PC-3 (cell line): Measurements from ENCODE around the gene DOC2A. TPM values are rescaled to one million over a fixed set of nuclear protein-coding genes. Genes with fewer than 3 reads are reported as not detected.

Experiments
- ATAC-seq: fragments of 200-7000 bp; cut with Tn5 transposase; 2 replicates; pipeline ENCODE4 v1.9.1; 2020; ENCODE audit warnings: mild to moderate bottlenecking, moderate library complexity
- BruUV-seq: library from RNA; stranded (reverse); fragments of 400-500 nt; replicated peaks from 2 replicates; lab custom pipeline; 2021; lab: Mats Ljungman, UMichigan
- CTCF ChIA-PET: fragments of 300-600 bp; sonication (Branson Sonifier 250); formaldehyde crosslinking; loops from one replicate; lab custom pipeline; 2022; ENCODE audit warnings: antibody characterized with exemption; lab: Charles Lee
- POLR2A ChIA-PET: fragments of 300-600 bp; sonication (Branson Sonifier 250); formaldehyde crosslinking; loops from one replicate; lab custom pipeline; 2022; ENCODE audit warnings: antibody characterized with exemption; ENCODE audit not compliant: unreplicated experiment; lab: Charles Lee
- DNase-seq: peaks from one replicate; pipeline ENCODE4 v3.0.0-alpha.2; 2015
- H2AFZ ChIP-seq: fragments of 300-600 bp; sonication (generic); 2 replicates; pipeline ENCODE4 v1.6.0; 2016; ENCODE audit warnings: antibody characterized with exemption, low read length
- H3F3A ChIP-seq: fragments of 300-600 bp; sonication (generic); one replicate; pipeline ENCODE4 v1.6.0; 2017; ENCODE audit warnings: antibody characterized with exemption, low read length, control low read depth, mild to moderate bottlenecking; ENCODE audit not compliant: unreplicated experiment
- H3K27ac ChIP-seq: fragments of 300-600 bp; sonication (generic); 2 replicates; pipeline ENCODE4 v1.5.1; 2016; ENCODE audit warnings: mild to moderate bottlenecking, low read length
- H3K27me3 ChIP-seq: fragments of 300-600 bp; sonication (generic); 2 replicates; pipeline ENCODE4 v1.6.1; 2016; ENCODE audit warnings: low read length, mixed read lengths
- H3K36me3 ChIP-seq: fragments of 300-600 bp; sonication (generic); 2 replicates; pipeline ENCODE4 v1.6.1; 2016; ENCODE audit warnings: low read depth, mixed run types, low read length, mixed read lengths
- H3K4me1 ChIP-seq: fragments of 300-600 bp; sonication (generic); 2 replicates; pipeline ENCODE4 v1.5.1; 2016; ENCODE audit warnings: low read length; ENCODE audit not compliant: insufficient read depth
- H3K4me2 ChIP-seq: fragments of 300-600 bp; sonication (generic); 2 replicates; pipeline ENCODE4 v1.6.0; 2016; ENCODE audit warnings: low read length
- H3K4me3 ChIP-seq: fragments of 300-600 bp; sonication (generic); 2 replicates; pipeline ENCODE4 v1.5.1; 2016; ENCODE audit warnings: mild to moderate bottlenecking, low read length, mixed read lengths
- H3K79me2 ChIP-seq: fragments of 300-600 bp; sonication (generic); 2 replicates; pipeline ENCODE4 v1.6.1; 2017; ENCODE audit warnings: low read length, mixed read lengths
- H3K9ac ChIP-seq: fragments of 300-600 bp; sonication (generic); 2 replicates; pipeline ENCODE4 v1.6.0; 2016; ENCODE audit warnings: mild to moderate bottlenecking, low read length
- H3K9me2 ChIP-seq: fragments of 300-600 bp; sonication (generic); replicated peaks from 2 replicates; pipeline ENCODE4 v1.6.1; 2016; ENCODE audit warnings: mixed run types, low read length, mixed read lengths
- H3K9me3 ChIP-seq: fragments of 300-600 bp; sonication (generic); 2 replicates; pipeline ENCODE4 v1.6.1; 2016; ENCODE audit warnings: low read length, mixed read lengths
- H4K20me1 ChIP-seq: fragments of 300-600 bp; sonication (generic); 2 replicates; pipeline ENCODE4 v1.6.1; 2016; ENCODE audit warnings: low read length, mixed read lengths
- EZH2 ChIP-seq: fragments of 300-600 bp; sonication (generic); IDR thresholded peaks from one replicate; pipeline ENCODE4 v1.6.1; 2017; ENCODE audit warnings: antibody characterized with exemption, mild to moderate bottlenecking, low read length; ENCODE audit not compliant: unreplicated experiment
- EZH2phosphoT487 ChIP-seq: fragments of 300-600 bp; sonication (generic); IDR thresholded peaks from 2 replicates; pipeline ENCODE4 v1.6.1; 2018; ENCODE audit warnings: mild to moderate bottlenecking, antibody characterized with exemption, low read length, borderline replicate concordance
- intact Hi-C: fragments of 100-400 bp; cut with micrococcal nuclease; formaldehyde crosslinking; loops from 2 replicates; pipeline ENCODE4 v1.9.0; 2023
- total RNA-seq: library from RNA; depleted of rRNA; stranded (reverse); fragments of >200 nt; gene quantifications from 2 replicates; pipeline ENCODE4 v1.2.3, GENCODE V29; 2014
- TF ChIP-seq, protein P1 (sequence below): fragments of 300-600 bp; sonication (generic); conservative IDR thresholded peaks from 2 replicates; pipeline ENCODE4 v1.5.1; 2017; ENCODE audit warnings: antibody characterized with exemption, low read depth, mild to moderate bottlenecking, low read length

Gene DOC2A
- total RNA-seq, 1 experiment from 2014 or later, result 4.6 TPM

DNA sequence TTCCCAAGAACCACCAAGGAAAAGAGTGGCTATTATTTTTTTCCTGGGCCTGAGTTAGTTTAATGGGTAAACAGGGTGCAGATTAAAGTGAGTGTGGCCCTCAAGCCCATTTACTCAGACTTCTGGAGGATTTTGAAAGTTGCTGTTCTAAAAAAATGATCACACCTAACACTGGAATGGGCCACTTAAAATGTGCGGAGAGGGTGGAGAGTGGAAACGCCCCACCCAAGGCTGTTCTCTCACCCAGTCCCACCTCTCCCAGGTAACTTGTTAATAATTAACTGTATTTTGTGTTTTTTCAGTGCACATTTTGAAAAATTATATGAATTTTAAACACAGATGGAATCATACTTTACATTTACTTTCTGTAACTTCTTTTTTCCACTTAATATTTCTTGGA, 20.8 kb downstream of the DOC2A start:
- Histone ChIP-seq H3K9me2 (no peaks in the 10 kb centered on the region), H4K20me1 (no peaks in the 10 kb centered on the region), H3K79me2 (no peaks in the 10 kb centered on the region), H3K4me2 (no peak overlapping the region), H2AFZ (no peak overlapping the region), H3K27ac (no peak overlapping the region), H3K9ac (no peak overlapping the region), H3F3A (no peaks in the 10 kb centered on the region), H3K4me3 (no peak overlapping the region), H3K9me3 (no peaks in the 10 kb centered on the region), H3K36me3 (peaks cover 8% of the 10 kb centered on the region), H3K27me3 (no peaks in the 10 kb centered on the region), H3K4me1 (peaks cover 11% of the 10 kb centered on the region)
- no peak for ATAC-seq
- ChIA-PET CTCF (no interaction called here), POLR2A (no interaction called here)
- intact Hi-C loops, result no loop called here
- no TSS peak for BruUV-seq
- no peak for DNase-seq
- TF ChIP-seq, protein P1, sequence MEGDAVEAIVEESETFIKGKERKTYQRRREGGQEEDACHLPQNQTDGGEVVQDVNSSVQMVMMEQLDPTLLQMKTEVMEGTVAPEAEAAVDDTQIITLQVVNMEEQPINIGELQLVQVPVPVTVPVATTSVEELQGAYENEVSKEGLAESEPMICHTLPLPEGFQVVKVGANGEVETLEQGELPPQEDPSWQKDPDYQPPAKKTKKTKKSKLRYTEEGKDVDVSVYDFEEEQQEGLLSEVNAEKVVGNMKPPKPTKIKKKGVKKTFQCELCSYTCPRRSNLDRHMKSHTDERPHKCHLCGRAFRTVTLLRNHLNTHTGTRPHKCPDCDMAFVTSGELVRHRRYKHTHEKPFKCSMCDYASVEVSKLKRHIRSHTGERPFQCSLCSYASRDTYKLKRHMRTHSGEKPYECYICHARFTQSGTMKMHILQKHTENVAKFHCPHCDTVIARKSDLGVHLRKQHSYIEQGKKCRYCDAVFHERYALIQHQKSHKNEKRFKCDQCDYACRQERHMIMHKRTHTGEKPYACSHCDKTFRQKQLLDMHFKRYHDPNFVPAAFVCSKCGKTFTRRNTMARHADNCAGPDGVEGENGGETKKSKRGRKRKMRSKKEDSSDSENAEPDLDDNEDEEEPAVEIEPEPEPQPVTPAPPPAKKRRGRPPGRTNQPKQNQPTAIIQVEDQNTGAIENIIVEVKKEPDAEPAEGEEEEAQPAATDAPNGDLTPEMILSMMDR, result no peak
- TF ChIP-seq EZH2phosphoT487 (no peak), EZH2 (no peak)

DNA sequence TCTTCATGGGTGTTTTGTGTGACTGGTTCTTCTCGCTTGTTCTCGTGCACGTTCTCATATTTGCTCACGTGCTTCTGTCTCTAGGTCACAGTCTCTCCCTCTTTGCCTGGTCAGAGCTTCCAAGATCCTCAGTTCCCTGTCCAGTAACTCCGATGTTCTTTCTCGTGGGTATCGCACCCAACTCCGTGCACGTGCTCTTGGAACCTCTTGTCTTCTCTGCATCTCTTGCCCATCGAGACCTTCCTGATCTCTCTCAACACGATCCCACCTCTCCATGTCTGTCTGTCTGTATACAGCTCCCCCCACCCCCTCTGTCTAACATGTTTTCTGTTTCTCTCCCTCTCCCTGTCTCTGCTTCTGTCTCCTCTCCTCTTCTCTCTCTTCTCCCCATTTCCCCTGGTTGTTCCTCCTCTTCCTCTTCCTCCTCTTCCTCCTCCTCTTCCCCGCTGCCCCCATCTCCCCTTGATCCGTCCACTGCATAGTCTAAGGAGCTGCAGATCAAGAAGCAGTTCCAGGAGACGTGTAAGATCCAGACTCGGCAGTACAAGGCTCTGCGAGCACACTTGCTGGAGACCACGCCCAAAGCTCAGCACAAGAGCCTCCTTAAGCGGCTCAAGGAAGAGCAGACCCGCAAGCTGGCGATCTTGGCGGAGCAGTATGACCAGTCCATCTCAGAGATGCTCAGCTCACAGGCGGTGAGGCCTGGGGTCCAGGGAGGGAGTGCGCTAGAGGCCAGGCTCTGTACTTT, 21.5 kb downstream of the DOC2A start:
- intact Hi-C loops, result no loop called here
- Histone ChIP-seq H3K4me2 (no peak overlapping the region), H3K36me3 (peaks cover 13% of the 10 kb centered on the region), H3K9me2 (no peaks in the 10 kb centered on the region), H3F3A (no peaks in the 10 kb centered on the region), H3K4me1 (peaks cover 3% of the 10 kb centered on the region), H3K9me3 (no peaks in the 10 kb centered on the region), H3K4me3 (no peak overlapping the region), H3K9ac (no peak overlapping the region), H2AFZ (no peak overlapping the region), H3K27ac (no peak overlapping the region), H3K27me3 (no peaks in the 10 kb centered on the region), H3K79me2 (no peaks in the 10 kb centered on the region), H4K20me1 (no peaks in the 10 kb centered on the region)
- ATAC-seq (no peak), DNase-seq (no peak)
- BruUV-seq, result no TSS peak
- ChIA-PET POLR2A (interaction anchor here (0.6 kb wide), 1 partner anchor 111 kb away, joined by 4 read pairs; no protein-coding TSS in a partner anchor), CTCF (no interaction called here)
- TF ChIP-seq, protein P1, result no peak
- TF ChIP-seq EZH2 (no peak), EZH2phosphoT487 (no peak)

DNA sequence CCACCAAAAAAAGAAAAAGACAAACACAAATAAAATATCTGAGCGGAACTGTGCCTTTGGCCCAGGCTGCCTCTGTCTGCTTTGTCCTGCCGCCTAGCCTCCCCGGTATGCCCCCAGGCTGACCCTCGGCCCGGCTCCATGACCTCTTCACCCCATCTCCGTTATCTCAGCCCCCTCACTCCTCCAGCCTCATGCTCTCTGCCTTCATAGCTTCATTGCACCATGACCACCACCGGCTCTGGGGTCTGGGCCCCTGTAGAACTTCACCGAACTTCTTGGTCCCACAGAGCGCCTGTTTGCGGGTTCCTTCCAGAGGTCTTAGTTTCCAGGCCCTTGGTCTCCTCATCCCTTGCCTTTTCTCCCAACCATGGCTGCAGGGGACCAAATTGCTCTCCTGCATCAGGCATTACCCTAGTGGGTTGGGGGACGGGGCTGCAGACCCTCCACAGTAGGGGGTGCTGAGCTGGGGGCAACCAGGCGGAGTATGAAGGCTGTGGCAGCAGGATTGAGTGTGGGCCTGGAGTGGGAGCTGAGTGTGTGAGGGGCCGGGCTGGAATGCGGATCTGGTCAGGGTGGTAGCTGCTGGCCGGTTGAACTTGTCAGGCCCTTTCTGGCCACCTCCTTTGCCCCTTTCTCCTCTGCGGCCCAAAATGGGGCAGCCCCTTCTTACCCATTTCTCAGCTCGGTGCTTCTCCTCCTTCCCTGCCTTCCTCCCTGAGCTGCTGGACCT, 22.3 kb downstream of the DOC2A start:
- H3K27me3 ChIP-seq, result no peaks in the 10 kb centered on the region
- no peaks in the 10 kb centered on the region for H3K9me2 ChIP-seq
- DNase-seq (no peak), ATAC-seq (no peak)
- ChIA-PET POLR2A (interaction anchor here (0.6 kb wide), 1 partner anchor 110 kb away, joined by 4 read pairs; no protein-coding TSS in a partner anchor), CTCF (no interaction called here)
- TF ChIP-seq EZH2phosphoT487 (no peak), EZH2 (no peak)
- TF ChIP-seq, protein P1, result no peak
- no TSS peak for BruUV-seq
- H3K4me2 ChIP-seq, result no peak overlapping the region
- no peaks in the 10 kb centered on the region for H3F3A ChIP-seq
- H3K4me1 ChIP-seq, result no peaks in the 10 kb centered on the region
- H3K9me3 ChIP-seq, result no peaks in the 10 kb centered on the region
- no peak overlapping the region for H3K27ac ChIP-seq
- no peak overlapping the region for H3K4me3 ChIP-seq
- H3K79me2 ChIP-seq, result no peaks in the 10 kb centered on the region
- H4K20me1 ChIP-seq, result no peaks in the 10 kb centered on the region
- no peak overlapping the region for H3K9ac ChIP-seq
- H3K36me3 ChIP-seq, result peaks cover 14% of the 10 kb centered on the region
- no peak overlapping the region for H2AFZ ChIP-seq
- intact Hi-C loops, result no loop called here
